GM19468 (cell line): ENCODE data around the gene COPE.

ENCODE experiments used
- ATAC-seq: cut with Tn5 transposase; IDR thresholded peaks from one replicate; pipeline ENCODE4 v1.9.1; 2021; ENCODE audit warnings: mild to moderate bottlenecking, moderate library complexity, moderate number of reproducible peaks; ENCODE audit not compliant: unreplicated experiment; ENCODE audit errors: extremely low read depth

Gene COPE

GRCh38 chr19:18856385-18857126 lies 62.6 kb downstream of the COPE start:
- no peak for ATAC-seq

- ATAC-seq, result no peak
These were observed 63.4 kb downstream of the COPE start for GRCh38 chr19:18855647-18856384.

- ATAC-seq, result no peak
These were observed 64.2 kb downstream of the COPE start for GRCh38 chr19:18854982-18855381.

DNA sequence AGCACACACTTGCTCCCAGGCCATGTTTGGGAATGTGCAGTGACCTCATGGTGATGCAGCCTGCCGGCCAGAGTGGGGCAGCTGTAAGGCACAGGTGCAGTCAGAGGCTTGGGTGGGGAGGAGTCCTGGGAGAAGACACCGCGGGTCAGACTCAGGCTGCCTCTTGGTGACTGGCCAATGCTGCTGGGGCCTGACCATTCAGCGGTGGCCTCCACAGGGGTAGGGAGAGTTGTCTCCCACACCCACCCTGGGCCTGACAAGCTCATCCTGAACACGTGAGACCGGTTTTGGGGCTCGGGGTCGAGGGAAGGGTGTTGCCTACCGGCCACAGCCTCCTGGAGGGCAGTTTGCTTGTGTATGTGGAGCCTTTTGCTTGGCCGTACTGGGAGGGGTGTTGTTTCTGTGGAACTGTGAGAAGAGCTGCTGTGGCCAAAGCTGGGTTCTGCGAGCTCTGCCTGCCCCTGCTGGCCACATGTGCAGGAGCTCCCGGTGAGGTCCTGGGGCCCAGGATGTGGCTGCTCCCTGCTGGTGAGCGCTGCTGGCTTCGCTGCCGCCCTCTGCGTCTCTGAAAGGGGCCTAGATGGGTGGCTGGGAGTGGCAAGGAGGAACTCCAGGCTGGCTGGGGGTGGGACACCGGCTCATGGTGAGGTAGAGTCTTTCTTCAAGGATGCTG lies 65.3 kb downstream of the COPE start:
- ATAC-seq, result no peak

GRCh38 chr19:18852648-18853047 lies 66.5 kb downstream of the COPE start:
- no peak for ATAC-seq

GRCh38 chr19:18851673-18852325 lies 67.4 kb downstream of the COPE start:
- ATAC-seq, result no peak

DNA sequence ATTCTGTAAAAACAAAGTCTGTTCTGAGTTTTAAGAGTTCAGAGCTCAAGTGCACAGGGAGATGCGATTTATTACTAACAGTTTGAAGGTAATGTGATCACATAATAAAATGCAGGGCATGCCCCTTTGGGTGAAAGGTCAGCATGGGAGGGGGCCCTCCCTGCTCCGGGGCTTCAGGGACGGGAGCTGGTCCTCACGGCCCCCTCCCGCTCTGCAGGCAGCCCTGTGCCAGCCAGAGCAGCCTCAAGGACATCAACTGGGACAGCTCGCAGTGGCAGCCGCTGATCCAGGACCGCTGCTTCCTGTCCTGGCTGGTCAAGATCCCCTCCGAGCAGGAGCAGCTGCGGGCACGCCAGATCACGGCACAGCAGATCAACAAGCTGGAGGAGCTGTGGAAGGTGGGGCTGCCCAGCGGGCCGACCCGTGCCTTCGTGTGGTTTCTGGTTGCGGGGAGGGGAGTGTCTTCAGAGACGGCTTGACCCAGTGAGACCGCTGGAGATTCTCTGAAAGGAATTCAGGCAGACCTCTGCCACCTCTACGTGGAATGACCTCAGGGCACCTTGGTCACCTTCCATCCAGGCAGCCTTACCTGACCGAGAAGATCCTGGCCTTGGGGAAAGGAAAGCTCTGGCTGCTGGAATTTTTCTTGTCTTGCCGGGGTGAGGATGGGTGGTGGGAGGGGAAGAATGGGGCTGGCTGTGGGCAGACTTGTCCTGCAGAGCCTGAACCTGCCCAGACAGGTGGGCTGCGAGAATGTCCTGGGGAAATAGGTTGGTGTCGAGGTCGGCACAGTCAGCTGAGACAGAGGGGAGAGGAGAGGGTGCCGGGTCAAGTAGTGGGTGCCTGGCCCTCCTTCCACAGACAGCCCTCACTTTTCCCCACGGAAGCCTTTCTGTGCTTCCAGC lies 68.5 kb downstream of the COPE start:
- ATAC-seq, result no peak

DNA sequence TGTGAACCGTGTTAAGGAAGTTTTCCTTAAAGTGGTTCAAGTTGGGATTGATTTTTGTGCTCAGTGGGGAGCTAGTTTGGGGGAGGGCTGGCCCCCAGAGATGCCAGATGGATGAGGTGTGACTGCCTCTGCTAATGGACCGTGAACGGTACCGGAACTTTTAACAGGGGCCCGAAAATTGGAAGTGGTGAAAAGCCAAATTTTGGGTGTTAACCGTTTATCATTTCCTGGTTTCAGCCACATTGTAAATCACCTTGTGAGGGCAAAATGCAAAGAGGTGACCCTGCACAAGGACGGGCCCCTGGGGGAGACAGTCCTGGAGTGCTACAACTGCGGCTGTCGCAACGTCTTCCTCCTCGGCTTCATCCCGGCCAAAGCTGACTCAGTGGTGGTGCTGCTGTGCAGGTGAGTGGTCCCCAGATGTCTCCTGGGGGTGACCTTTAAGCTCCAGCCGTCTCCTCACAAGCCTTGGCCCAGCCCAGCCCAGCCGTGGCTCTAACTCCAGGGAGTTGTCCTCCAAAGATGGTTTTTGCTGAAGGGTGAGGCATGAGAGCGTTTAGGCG lies 69.3 kb downstream of the COPE start:
- ATAC-seq, result no peak
